ENCODE measurements around the gene CLSTN1.
"Not testable (repeated sequence)": the region's sequence is repeated elsewhere in the genome, so short reads cannot be mapped to it uniquely, and the experiment has no call there.

Gene CLSTN1

DNA sequence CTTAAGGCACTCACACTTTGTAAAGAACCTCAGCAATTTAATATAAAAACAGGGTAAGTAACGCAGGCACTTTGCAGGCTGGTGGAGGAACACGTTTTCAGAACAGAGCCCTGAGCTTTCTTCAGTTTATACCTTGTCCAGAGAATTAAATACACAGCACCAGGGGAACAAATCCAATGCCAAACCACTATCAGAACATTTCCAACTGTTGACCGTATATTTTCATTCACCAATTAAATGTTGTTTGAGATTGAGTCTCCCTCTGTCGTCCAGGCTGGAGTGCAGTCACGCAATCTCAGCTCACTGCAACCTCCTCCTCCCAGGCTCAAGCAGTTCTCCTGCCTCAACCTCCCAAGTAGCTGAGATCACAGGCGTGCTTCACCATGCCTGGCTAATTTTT lies 29.7 kb downstream of the CLSTN1 start:
- no peak for DNase-seq

DNA sequence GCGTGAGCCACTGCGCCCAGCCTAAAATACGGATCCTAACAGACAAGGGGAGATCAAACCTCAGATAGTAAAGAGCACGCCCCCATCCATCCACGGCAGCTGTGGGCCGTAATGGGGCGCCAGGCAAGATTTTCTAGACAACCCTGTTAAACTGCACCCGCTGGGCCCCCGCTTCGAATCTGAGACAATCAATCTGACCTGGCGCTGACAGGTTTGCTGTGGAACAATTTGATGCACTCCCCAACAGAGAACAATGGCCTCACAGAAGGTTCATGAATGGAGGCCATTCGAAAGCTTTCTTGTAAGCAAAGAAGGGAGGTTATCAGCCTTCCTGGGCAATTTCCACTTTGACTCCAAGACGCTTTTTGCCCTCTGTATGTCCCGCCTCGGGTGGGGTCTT lies 30.5 kb downstream of the CLSTN1 start:
- DNase-seq = no peak

GRCh38 chr1:9792156-9793042 lies 31.4 kb downstream of the CLSTN1 start:
- peak; percentile 84 for DNase-seq

GRCh38 chr1:9789700-9790099 lies 34.1 kb downstream of the CLSTN1 start:
- not testable (repeated sequence) for DNase-seq

DNA sequence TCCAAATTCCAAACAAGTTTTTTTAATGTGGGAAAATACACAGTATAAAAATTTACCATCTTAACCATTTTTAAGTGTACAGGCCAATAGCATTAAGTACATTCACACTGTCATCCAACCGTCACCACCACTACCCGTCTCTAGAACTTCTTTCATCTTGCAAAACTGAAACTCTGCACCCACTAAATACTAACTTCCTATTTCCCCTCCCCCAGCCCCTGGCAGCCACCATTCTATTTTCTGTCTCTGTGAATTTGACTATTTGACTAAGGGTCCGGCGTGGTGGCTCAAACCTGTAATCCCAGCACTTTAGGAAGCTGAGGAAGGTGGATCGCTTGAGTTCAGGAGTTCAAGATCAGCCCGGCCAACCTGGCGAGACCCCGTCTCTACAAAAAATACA lies 36.1 kb downstream of the CLSTN1 start:
- no peak for DNase-seq

GRCh38 chr1:9785406-9785805 lies 38.4 kb downstream of the CLSTN1 start:
- DNase-seq = no peak

DNA sequence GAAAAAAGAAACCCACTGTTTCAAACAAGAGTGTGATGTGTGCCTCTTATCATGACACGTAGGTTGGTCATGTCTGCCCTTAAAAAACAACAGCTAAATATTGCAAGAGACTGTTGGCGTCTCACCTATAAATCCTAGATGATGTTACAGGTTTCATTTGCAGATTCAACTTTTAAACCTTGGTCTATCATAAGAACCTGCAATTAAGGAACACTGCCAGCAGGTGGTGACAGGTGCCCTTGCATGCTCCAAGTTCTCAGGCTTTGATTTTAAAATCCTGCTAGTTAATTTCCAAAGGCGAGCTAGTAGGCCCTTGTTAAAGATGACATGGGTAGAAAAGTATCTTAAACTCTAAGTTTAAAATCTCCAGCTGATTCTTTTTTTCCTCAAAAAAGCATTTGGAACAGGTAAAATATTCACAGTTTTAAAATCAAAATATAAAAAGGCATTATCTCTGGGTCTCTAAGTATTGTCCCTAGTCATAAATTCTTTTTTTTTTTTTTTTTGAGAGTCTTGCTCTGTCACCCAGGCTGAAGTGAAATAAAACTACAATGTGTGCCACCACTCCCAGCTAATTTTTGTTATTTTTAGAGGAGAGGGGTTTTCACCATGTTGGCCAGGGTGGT lies 39.1 kb downstream of the CLSTN1 start:
- DNase-seq = no peak

GRCh38 chr1:9782897-9783296 lies 40.9 kb downstream of the CLSTN1 start:
- DNase-seq = no peak

- DNase-seq = no peak
These were observed 41.5 kb downstream of the CLSTN1 start for GRCh38 chr1:9782116-9782751.

GRCh38 chr1:9780554-9781110 lies 43.1 kb downstream of the CLSTN1 start:
- no peak for DNase-seq

GRCh38 chr1:9778905-9779304 lies 44.9 kb downstream of the CLSTN1 start:
- DNase-seq = no peak

GRCh38 chr1:9776685-9777084 lies 47.1 kb downstream of the CLSTN1 start:
- no peak for DNase-seq

GRCh38 chr1:9774712-9775679 lies 48.8 kb downstream of the CLSTN1 start:
- no peak for DNase-seq

DNA sequence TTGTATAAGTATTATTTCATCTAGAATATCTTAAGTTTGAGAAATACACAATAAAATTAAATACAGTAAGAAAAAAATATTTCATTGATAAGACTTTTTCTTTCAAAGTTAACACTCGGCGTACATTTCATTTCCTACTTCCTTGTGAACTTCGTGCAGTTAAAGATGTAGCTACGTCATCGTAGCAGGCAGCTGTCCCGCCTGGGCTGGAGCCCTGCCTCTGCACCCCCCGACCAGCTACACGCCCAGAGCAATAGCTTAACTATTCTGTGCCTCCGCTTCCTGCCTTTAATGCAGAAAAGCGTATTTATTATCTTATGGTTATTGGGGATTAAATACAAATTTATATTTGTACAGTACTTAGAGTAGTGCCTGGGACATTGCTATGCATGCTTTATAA lies 53.5 kb downstream of the CLSTN1 start:
- DNase-seq = no peak

- DNase-seq = no peak
These were observed 54.8 kb downstream of the CLSTN1 start for GRCh38 chr1:9768983-9769382.

DNA sequence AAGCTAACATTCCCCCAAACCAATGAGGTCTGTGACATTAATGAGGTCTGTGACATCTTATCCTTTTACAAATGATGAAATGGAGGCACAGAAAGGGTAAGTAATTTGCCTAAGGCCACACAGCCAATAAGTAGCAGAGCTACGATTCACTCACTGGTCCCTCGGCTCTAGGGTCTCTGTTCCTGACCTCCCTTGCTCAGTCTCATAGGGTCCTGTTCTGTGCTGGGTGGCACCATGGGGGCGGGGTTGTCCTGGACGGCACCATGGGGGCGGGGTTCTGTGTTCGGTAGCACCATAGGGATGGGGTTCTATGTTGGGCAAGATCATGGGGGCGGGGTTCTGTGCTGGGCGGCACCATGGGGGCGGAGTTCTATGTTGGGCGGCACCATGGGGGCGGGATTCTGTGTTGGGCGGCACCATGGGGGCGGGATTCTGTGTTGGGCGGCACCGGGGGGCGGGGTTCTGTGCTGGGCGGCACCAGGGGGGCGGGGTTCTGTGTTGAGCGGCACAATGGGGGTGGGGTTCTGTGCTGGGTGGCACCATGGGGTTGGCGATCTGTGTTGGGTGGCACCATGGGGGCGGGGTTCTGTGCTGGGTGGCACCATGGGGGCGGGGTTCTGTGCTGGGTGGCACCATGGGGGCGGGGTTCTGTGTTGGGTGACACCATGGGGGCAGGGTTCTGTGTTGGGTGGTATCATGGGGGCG lies 55.6 kb downstream of the CLSTN1 start:
- no peak for DNase-seq

GRCh38 chr1:9766759-9767442 lies 56.9 kb downstream of the CLSTN1 start:
- no peak for DNase-seq

DNA sequence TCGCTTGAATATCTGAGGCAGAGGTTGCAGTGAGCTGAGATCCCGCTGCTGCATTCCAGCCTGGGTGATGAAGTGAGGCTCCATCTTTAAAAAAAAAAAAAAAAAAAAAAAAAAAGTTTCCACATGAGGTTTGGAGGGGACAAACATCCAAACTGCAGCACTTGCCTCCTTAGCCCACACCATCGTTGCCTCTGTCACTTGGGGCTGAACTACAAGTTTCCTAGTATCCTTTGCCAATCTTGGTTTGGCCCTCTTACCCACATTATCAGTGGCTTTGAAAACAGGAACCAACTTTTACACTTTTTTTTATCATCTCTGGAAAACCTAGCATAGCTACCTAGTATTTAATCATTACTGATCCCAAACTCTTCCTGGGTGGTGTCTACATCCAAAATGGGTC lies 59.2 kb downstream of the CLSTN1 start:
- DNase-seq = no peak

DNA sequence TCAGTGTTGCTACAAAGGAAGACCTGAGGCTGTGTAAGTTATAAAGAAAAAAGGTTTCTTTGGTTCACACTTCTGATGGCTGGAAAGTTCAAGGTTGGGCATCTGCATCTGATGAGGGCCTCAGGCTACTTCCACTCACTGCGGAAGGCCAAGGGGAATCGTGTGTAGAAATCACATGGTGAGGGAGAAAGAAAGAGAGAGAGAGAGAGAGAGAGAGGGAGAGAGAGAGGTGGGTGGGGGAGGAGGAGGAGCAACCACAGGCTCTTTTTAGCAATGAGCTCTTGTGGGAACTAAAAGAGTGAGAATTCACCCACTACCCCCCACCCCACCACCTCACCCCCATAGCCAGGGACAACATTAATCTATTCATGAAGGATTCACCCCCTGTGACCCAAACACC lies 59.9 kb downstream of the CLSTN1 start:
- no peak for DNase-seq

- DNase-seq = not testable (repeated sequence)
These were observed 61.3 kb downstream of the CLSTN1 start for GRCh38 chr1:9762446-9762845.

DNA sequence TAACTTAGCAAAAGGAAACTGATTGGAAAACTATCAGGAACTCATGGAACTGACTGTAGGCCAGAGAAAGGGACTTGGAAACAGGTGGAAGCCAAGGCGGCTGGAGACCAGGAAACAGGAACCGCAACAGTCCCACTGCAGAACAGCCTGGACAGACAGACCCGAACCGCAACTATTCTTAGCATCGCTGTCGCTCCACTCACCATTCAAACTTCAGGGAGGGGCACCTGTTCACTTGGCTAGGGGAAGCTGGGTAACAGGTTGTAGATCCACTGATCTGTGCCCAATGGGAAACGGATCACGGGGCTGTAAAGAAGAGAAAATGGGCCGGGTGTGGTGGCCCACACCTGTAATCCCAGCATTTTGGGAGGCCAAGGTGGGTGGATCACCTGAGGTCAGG lies 61.9 kb downstream of the CLSTN1 start:
- DNase-seq = no peak

Data from NCI-H187 treated with DMSO at 0.1 percent for 48 hours (cell line).